Panc1 (cell line): ENCODE data around the gene ZNF326.

Experiments
- POLR2AphosphoS5 ChIP-seq: IDR thresholded peaks from 2 replicates; pipeline ENCODE4 v1.6.1; 2012; ENCODE audit warnings: mild to moderate bottlenecking, low read depth, low read length, moderate library complexity
- REST ChIP-seq, 2 experiments: IDR thresholded peaks; 2 replicates each; pipeline ENCODE4 v1.6.1; 2011 to 2012; ENCODE audit warnings: low read depth in 2 of 2, control low read depth in 1 of 2, low read length in 1 of 2, mild to moderate bottlenecking in 1 of 2, moderate library complexity in 1 of 2; ENCODE audit not compliant: insufficient read depth in 1 of 2

DNA sequence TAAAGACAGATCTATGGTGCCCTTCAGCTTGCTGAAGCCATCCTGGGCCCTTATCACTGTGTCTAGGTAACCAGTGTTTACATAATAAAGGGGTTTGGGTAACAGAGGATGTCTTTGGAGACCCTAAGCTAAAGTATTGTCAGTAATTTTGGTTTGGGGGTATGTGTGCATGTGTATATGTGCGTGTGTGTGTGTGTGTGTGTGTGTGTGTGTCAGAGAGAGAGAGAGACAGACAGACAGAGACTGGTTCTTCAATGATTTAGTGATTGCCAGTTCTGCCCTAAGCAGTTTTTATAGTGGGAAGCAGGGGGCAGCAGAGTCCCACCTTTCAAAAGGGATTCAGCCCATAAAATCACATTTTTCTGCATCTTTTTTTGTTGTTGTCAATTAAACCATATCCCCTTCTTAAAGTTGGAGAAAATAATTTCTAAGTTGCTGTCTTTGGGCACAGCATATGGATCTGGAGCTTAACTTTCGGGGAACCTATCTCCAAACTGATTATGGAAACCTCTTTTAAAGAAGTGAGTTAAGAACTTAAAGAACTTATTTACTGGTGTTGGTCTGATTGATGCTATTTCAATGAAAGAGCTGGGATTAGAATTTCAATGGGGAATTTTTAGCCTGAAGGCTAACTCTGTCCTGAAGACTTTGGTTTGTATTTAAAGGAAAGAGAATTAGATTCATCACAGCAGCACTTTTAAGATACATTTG is 51.1 kb downstream of the ZNF326 start:
- TF ChIP-seq REST (IDR thresholded peaks at IDR 0.05; ENCODE audit: insufficient read depth in 1 of 2, low read depth in 2 of 2, low read length in 1 of 2): no peak
- no peak for TF ChIP-seq POLR2AphosphoS5
